Measurements from ENCODE around the gene RASGRF2.

- TF ChIP-seq CTCF (conservative IDR thresholded peaks at IDR 0.05; ENCODE audit: low read length) (no peak), EZH2phosphoT487 (IDR thresholded peaks at IDR 0.05; ENCODE audit: borderline replicate concordance) (no peak)
Observed at GRCh38 chr5:81183811-81184748, 223.9 kb downstream of the RASGRF2 start.

Measured in Loucy (cell line).